HK-2 (cell line): Measurements from ENCODE around the gene C1orf141.
"Not testable (repeated sequence)": the region's sequence is repeated elsewhere in the genome, so short reads cannot be mapped to it uniquely, and the experiment has no call there.

Experiments used
- DNase-seq: peaks from one replicate; pipeline ENCODE4 v3.0.0-alpha.2; 2018; ENCODE audit not compliant: unreplicated experiment

C1orf141 gene

GRCh38 chr1:67134695-67135094 lies at the start of gene C1orf141:
Gene C1orf141 (minus strand): TSS chr1:67134970. CDS start chr1:67127240, 7,730 bp downstream.
- DNase-seq: no peak

GRCh38 chr1:67175530-67176087 lies 40.8 kb upstream of the C1orf141 start:
- no peak for DNase-seq

DNA sequence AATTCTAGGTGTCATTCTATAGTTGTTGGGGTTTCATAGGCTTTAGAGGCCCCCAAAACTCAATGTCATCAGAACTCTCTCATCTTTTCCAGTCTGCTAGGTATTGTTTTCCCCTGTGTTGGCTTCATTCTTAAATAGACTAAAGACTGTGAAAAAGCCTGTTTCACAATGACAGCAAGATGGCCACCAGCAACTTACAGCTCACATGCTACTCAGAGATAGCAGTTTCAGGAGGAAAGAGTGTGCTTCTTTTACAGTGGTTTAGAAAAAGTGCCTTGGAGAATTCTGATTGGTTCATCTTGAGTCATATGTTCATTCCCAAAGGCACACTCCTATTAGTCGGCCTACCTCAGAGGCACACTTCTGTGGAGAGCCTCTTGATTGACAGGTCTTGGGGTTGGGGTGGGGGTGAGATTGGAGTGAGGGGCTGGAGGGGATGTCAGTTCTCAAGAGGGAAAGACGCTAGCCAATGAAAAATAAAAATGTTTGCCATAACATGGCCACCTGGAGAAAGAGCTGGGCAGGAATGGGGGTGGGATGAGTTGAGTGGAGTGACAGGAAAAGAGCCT lies 40.0 kb upstream of the C1orf141 start:
- no peak for DNase-seq

GRCh38 chr1:67173988-67174387 lies 39.2 kb upstream of the C1orf141 start:
- DNase-seq: no peak

GRCh38 chr1:67171978-67172377 lies 37.2 kb upstream of the C1orf141 start:
- no peak for DNase-seq

GRCh38 chr1:67171574-67171955 lies 36.8 kb upstream of the C1orf141 start:
- DNase-seq: no peak

- no peak for DNase-seq
These were observed 36.2 kb upstream of the C1orf141 start for GRCh38 chr1:67170751-67171573.

- DNase-seq: no peak
These were observed 35.2 kb upstream of the C1orf141 start for GRCh38 chr1:67169932-67170331.

- DNase-seq: no peak
These were observed 34.7 kb upstream of the C1orf141 start for GRCh38 chr1:67169496-67169895.

GRCh38 chr1:67166196-67166595 lies 31.4 kb upstream of the C1orf141 start, which contains the start of gene IL23R:
Gene IL23R (plus strand): TSS chr1:67166454. CDS start chr1:67168121, 1,667 bp downstream.
- DNase-seq: no peak

DNA sequence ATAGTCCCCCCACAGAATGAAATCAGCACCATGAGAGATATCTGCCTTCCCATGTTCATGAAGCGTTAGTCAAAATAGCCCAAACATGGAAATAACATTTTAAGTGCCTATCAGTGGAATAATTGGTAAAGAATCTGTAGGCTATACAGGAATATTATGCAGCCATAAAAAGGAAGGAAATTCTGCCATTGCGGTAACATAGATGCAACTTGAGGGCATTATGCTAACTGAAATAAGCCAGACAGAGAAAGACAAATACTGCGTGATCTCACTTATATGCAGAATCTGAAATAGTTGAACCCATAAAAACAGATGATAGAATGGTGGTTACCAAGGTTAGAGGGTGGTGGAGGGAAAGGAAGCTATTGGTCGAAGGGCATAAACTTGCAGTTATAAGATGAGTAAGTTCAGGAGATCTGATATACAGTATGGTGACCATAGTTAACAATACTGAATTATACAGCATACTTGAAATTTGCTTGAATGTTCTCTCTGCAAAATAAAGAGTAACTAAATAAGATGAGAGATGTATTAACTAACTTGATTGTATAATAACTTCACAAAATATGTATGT lies 30.8 kb upstream of the C1orf141 start:
- no peak for DNase-seq

DNA sequence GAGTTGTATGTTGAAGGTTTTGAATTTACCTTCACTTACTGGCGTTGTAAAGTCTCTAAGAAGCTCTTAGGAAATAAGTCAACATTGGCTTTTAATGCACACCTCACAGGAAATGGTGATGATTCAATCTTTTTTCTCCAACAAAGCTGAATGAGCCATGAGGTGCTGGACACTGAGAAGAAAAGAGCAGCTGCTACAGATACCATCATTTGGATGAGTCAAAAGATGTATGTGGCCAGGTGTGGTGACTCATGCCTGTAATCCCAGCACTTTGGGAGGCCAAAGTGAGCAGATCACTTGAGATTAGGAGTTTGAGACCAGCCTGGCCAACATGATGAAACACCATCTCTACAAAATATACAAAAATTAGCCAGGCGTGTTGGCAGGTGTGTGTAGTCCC lies 28.2 kb upstream of the C1orf141 start:
- no peak for DNase-seq

DNA sequence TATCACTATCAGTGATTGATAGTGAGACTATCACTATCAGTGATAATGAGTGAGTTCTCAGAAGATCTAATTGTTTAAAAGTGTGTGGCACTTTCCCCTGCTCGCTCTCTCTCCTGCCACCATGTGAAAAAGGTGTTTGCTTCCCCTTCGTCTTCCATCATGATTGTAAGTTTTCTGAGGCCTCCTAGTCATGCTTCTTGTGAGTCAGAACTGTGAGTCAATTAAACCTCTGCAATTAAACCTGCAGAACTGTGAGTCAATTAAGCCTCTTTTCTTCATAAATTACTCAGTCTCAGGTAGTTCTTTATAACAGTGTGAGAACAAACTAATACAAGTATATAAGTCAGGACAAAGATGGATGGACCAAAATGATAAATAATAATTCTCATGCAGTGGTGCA lies 24.5 kb upstream of the C1orf141 start:
- DNase-seq: no peak

GRCh38 chr1:67158401-67158800 lies 23.6 kb upstream of the C1orf141 start:
- DNase-seq: no peak

GRCh38 chr1:67150931-67151330 lies 16.2 kb upstream of the C1orf141 start:
- no peak for DNase-seq

DNA sequence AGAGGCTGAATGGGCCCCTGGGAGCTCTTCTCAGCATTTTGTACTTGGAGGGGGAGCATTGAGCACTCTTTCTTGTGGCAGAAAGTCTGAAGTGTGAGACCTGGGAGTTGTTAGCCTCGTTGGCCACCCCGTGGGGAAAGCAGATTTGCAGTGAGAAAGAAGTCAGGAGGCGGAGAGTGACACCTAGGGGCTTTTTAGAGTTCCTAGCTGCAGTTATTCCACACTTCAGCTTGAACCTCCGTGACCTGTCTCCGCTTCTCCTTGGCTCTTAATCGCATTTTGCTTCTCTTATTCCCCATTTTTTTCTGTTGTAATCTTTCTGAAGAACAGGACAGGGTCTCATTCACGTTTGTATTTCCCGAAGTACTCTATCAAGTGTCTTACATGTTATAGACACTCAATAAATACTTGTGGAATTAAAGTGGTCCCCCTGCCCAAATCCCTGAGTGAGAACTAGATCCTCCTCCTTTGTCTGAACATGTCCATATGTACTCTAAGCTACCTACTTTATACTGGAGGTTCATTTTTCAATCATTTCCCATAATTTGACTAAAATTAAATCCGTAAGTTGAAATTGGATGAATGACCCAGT lies 14.5 kb upstream of the C1orf141 start:
- peak; percentile 60 for DNase-seq

GRCh38 chr1:67148516-67149178 lies 13.9 kb upstream of the C1orf141 start:
- no peak for DNase-seq

DNA sequence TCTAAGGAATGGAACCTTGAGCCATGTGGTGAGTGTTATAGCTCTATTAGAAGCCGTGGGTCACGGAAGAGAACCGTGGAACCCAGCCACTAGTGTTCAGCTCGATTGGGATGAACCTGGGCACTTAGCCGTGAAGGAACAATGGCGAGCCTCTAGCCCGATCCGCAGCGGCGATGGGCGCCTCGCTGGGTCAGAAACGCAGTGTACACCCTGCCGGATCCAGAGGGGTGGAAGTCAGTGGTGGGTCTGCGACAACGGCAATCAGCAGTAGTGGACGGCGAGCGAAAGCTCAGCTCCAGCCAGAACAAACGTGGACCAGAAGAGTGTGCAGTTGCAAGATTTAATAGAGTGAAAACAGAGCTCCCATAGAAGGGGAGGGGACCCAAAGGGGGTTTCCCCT lies 13.2 kb upstream of the C1orf141 start:
- not testable (repeated sequence) for DNase-seq

- no peak for DNase-seq
These were observed 11.8 kb upstream of the C1orf141 start for GRCh38 chr1:67146539-67146938.

DNA sequence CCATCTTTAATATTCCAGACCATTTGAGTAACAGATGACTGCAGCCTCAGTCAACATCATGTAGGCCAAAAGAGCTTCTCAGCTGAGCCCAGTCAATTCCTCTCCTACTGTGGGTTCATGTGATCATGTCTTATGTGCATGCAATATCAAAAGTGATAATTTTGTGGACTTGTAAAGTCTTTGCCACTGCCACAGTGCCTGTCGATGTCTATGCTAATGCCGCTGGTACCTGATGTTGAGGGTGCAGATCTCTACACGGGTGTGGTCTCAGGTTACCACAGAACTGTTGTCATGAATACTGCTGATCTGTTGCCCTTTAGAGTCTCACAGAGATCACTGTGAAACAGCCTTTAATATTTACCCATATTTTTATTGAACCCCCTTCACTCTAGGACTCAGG lies 11.3 kb upstream of the C1orf141 start:
- DNase-seq: no peak

DNA sequence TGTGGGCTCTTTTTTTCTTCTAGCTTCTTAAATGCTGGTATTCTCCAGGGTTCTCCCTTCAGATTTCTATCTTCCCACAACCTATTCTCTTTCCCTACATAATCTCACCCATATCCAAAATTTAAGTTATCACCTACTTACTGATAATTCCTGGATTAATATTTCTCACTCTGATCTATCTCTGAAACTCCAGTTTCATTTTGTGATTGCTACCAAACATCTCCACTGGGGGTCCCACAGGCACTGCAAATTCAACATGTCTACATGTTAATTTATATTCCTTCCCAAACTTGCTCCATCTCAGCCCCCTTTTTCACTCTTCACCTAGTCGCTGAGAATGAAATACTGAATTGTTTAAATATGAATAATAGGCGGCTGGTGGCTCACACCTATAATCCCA lies 9.9 kb upstream of the C1orf141 start:
- no peak for DNase-seq

DNA sequence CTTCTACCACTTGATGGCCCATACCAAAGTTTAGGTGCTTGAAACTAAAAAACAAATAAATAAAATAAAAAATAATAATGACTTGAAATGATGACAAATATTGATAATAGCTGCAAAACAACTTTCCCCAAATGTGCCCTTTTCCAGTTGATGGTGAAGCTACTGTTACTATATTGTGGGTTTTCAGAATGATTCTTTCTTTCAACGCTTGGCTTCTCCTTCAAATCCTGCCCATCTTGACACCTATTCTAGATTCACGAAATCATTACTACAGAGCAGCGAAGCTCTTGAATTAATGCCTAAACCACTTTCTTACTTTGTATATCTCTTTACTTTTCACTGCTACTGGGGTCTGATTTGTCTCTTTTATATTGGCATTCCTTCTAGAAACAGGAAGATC lies 9.2 kb upstream of the C1orf141 start:
- no peak for DNase-seq
